GM23338 (cell line): Measurements from ENCODE around the gene PTK6. TPM values are rescaled to one million over a fixed set of nuclear protein-coding genes. Genes with fewer than 3 reads are reported as not detected.

Source experiments
- ATAC-seq: fragments of 200-7000 bp; cut with Tn5 transposase; 3 replicates; pipeline ENCODE4 v1.9.1; 2020
- DNase-seq: peaks from one replicate; pipeline ENCODE4 v3.0.0-alpha.2; 2015; ENCODE audit warnings: low spot score
- H2AFZ ChIP-seq: fragments of 200-600 bp; sonication (generic); 2 replicates; pipeline ENCODE4 v1.8.0; 2016; ENCODE audit warnings: antibody characterized with exemption, mild to moderate bottlenecking, moderate library complexity
- H3F3A ChIP-seq: fragments of 200-600 bp; sonication (generic); replicated peaks from 2 replicates; pipeline ENCODE4 v1.8.0; 2017; ENCODE audit warnings: antibody characterized with exemption, mixed run types, low read depth
- H3K27ac ChIP-seq: fragments of 200-600 bp; sonication (generic); 2 replicates; pipeline ENCODE4 v1.6.1; 2016; ENCODE audit warnings: low read depth
- H3K27me3 ChIP-seq: fragments of 200-600 bp; sonication (generic); 2 replicates; pipeline ENCODE4 v1.8.0; 2016; ENCODE audit warnings: mild to moderate bottlenecking, mixed run types, moderate library complexity; ENCODE audit not compliant: insufficient read depth
- H3K36me3 ChIP-seq: fragments of 200-600 bp; sonication (generic); 2 replicates; pipeline ENCODE4 v1.8.0; 2016; ENCODE audit warnings: mild to moderate bottlenecking; ENCODE audit not compliant: insufficient read depth
- H3K4me1 ChIP-seq: fragments of 200-600 bp; sonication (generic); 2 replicates; pipeline ENCODE4 v1.8.0; 2016; ENCODE audit warnings: mild to moderate bottlenecking, moderate library complexity; ENCODE audit not compliant: insufficient read depth
- H3K4me2 ChIP-seq: fragments of 200-600 bp; sonication (generic); 2 replicates; pipeline ENCODE4 v1.7.1; 2017; ENCODE audit warnings: mixed run types
- H3K4me3 ChIP-seq: fragments of 200-600 bp; sonication (generic); 2 replicates; pipeline ENCODE4 v1.6.1; 2016; ENCODE audit warnings: mixed run types
- H3K79me2 ChIP-seq: fragments of 200-600 bp; sonication (generic); replicated peaks from 2 replicates; pipeline ENCODE4 v1.8.0; 2017; ENCODE audit warnings: mild to moderate bottlenecking; ENCODE audit not compliant: insufficient read depth
- H3K9me2 ChIP-seq: fragments of 200-600 bp; sonication (generic); 2 replicates; pipeline ENCODE4 v1.8.0; 2017; ENCODE audit not compliant: insufficient read depth
- H4K20me1 ChIP-seq: fragments of 200-600 bp; sonication (generic); replicated peaks from 2 replicates; pipeline ENCODE4 v1.8.0; 2017; ENCODE audit warnings: mild to moderate bottlenecking; ENCODE audit not compliant: insufficient read depth
- H3K27ac Mint-ChIP-seq: 2 replicates; pipeline ENCODE4 v1.8.0; 2020; ENCODE audit warnings: inconsistent platforms, mild to moderate bottlenecking, moderate library complexity, mixed read lengths
- H3K27me3 Mint-ChIP-seq: 3 replicates; pipeline ENCODE4 v1.8.0; 2022; ENCODE audit warnings: low read depth, mild to moderate bottlenecking, moderate library complexity, mixed read lengths, inconsistent platforms; ENCODE audit not compliant: insufficient read depth, poor library complexity
- H3K36me3 Mint-ChIP-seq: 3 replicates; pipeline ENCODE4 v1.8.0; 2021; ENCODE audit warnings: low read depth, mild to moderate bottlenecking, inconsistent platforms, moderate library complexity, mixed read lengths
- H3K4me1 Mint-ChIP-seq: 3 replicates; pipeline ENCODE4 v1.8.0; 2020; ENCODE audit warnings: mild to moderate bottlenecking, inconsistent platforms, mixed read lengths
- H3K4me3 Mint-ChIP-seq: 3 replicates; pipeline ENCODE4 v1.8.0; 2021; ENCODE audit warnings: moderate library complexity, mild to moderate bottlenecking, inconsistent platforms, mixed read lengths
- H3K9me3 Mint-ChIP-seq: 3 replicates; pipeline ENCODE4 v1.8.0; 2020; ENCODE audit warnings: moderate library complexity, mild to moderate bottlenecking, inconsistent platforms, mixed read lengths
- CTCF ChIP-seq, 2 experiments: fragments of 200-600 bp in 1 of 2; sonication (generic) in 1 of 2; conservative IDR thresholded peaks; 2 replicates each; pipeline versions ENCODE4 v1.5.1 to v1.6.1; 2016 to 2017; ENCODE audit warnings: antibody characterized with exemption in 2 of 2, low read depth in 2 of 2, mild to moderate bottlenecking in 2 of 2, moderate library complexity in 1 of 2
- ETS1 ChIP-seq: IDR thresholded peaks from 2 replicates; pipeline ENCODE4 v1.6.1; 2016; ENCODE audit warnings: antibody characterized with exemption
- EZH2 ChIP-seq: fragments of 200-600 bp; sonication (generic); IDR thresholded peaks from one replicate; pipeline ENCODE4 v1.8.0; 2017; ENCODE audit warnings: antibody characterized with exemption, mild to moderate bottlenecking, low read depth; ENCODE audit not compliant: unreplicated experiment
- NANOG ChIP-seq: IDR thresholded peaks from 2 replicates; pipeline ENCODE4 v1.6.1; 2016; ENCODE audit warnings: antibody characterized with exemption, borderline replicate concordance
- REST ChIP-seq: IDR thresholded peaks from one replicate; pipeline ENCODE4 v1.6.1; 2018; ENCODE audit warnings: antibody characterized with exemption; ENCODE audit not compliant: unreplicated experiment
- STAT1 ChIP-seq: IDR thresholded peaks from one replicate; pipeline ENCODE4 v1.6.1; 2016; ENCODE audit warnings: antibody characterized with exemption; ENCODE audit not compliant: unreplicated experiment
- polyA plus RNA-seq: library from polyadenylated mRNA; unstranded; fragments of >200 nt; fragmentation: Nextera tagmentation; extraction: Ambion mirVana; gene quantifications from 2 replicates; pipeline ENCODE4 v1.2.1, GENCODE V29; 2016
- total RNA-seq: library from RNA; depleted of rRNA; stranded (reverse); fragments of >200 nt; shearing (Covaris generic); gene quantifications from 2 replicates; pipeline ENCODE4 v1.2.3, GENCODE V29; 2014

Gene PTK6
- total and polyA plus RNA-seq, 2 experiments from 2014 or later, result 0.28 TPM; not detected in 1

- Mint-ChIP-seq H3K27ac (no peak overlapping the region), H3K4me3 (peak overlapping the region; percentile 57; the same call in 1 of the 3 replicates), H3K36me3 (no peaks in the 10 kb centered on the region; the same call in 2 of the 3 replicates), H3K9me3 (peaks cover 11% of the 10 kb centered on the region; the same call in 1 of the 3 replicates), H3K27me3 (peaks cover 28% of the 10 kb centered on the region), H3K4me1 (peaks cover 5% of the 10 kb centered on the region; the same call in 2 of the 3 replicates)
- TF ChIP-seq NANOG (no peak), ETS1 (no peak), CTCF (conservative IDR thresholded peaks at IDR 0.05; ENCODE audit: low read depth in 2 of 2) (no peak), EZH2 (no peak), REST (no peak), STAT1 (no peak)
- Histone ChIP-seq H2AFZ (no peak overlapping the region), H3K27ac (no peak overlapping the region), H3K9me2 (no peaks in the 10 kb centered on the region), H3K4me3 (no peak overlapping the region), H3F3A (no peaks in the 10 kb centered on the region), H3K79me2 (no peaks in the 10 kb centered on the region), H4K20me1 (no peaks in the 10 kb centered on the region), H3K36me3 (no peaks in the 10 kb centered on the region), H3K4me2 (no peak overlapping the region), H3K27me3 (peaks cover 36% of the 10 kb centered on the region), H3K4me1 (peaks cover 20% of the 10 kb centered on the region)
- DNase-seq, result no peak
- ATAC-seq, result no peak
Measured at GRCh38 chr20:63500151-63500901, 36.9 kb downstream of the PTK6 start.
